ENCODE data around the gene TJP1.

- TF ChIP-seq EZH2 (IDR thresholded peaks at IDR 0.05; ENCODE audit: borderline replicate concordance, low read depth, low read length, severe bottlenecking) (no peak), CTCF (IDR thresholded peaks at IDR 0.05; ENCODE audit: borderline replicate concordance, extremely low read depth, low read length, poor library complexity, severe bottlenecking) (no peak)
Measured at GRCh38 chr15:29784413-29784812, 37.9 kb downstream of the TJP1 start.

Data from DND-41 (cell line).